ENCODE data around the gene SLC9B2.

The SLC9B2 gene

GRCh38 chr4:103075435-103075893, 1.1 kb downstream of the SLC9B2 start:
- DNase-seq = no peak

DNA sequence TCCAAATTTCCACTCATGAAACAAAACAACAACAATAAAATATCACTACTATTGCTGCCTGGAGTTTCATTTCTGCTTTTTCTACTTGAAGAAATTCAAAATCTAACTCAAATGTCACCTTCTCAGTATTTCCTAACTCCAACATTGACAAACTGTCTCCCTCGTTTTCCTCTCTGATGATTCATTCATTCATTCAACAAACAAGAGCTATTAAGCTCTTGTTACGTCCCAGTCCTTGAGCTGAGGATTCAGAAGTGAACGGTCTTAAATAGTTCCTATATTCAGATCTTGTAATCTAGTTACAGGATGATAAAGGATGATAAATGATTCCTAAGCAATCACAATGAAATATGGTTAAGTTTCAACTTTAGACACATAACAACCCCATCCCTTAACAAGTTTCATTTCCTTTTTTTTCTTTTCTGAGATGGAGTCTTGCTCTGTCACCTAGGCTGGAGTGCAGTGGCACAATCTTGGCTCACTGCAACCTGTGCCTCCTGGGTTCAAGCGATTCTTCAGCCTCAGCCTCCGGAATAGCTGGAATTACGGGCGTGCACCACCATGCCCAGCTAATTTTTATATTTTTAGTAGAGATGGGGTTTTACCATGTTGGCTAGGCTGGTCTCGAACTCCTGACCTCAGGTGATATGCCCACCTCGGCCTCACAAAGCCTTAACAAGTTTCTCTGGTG, 1.7 kb downstream of the SLC9B2 start:
- peak; percentile 76 for DNase-seq

- no peak for DNase-seq
These were observed 2.6 kb downstream of the SLC9B2 start for GRCh38 chr4:103073792-103074438.

DNA sequence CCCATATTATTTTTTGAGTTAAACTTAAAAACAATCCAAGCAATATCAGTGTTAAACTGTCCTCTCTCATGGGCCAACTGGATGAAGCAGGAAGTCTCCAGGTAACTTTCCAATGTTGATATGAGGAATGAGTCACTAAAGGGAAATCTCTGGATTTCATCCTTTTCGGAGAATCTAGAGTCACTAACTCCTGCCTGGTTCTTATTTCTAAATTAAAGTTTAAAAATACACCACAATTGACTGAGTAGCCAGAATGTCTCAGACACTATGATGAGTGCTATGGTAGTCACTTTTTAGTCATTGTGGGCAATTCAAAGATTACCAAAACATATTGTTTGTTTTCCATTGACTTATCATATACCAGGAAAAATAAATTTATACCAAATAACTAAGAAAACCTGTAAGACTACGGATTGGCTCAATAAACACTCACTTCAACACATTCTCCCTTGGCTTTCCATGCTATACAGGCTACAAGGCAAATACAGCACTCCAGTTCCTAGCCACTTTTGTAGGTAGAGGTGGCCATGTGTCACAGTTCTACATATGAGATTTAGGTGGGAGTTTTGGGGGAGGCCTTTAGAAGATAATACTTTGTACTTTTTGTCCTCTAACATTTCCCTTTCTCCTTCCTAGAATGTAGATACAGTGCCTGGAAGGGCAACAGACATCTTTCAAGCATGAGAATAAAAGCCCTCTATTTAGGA, 8.6 kb downstream of the SLC9B2 start:
- no peak for DNase-seq

GRCh38 chr4:103060453-103061148, 16.0 kb downstream of the SLC9B2 start:
- no peak for DNase-seq

- DNase-seq = no peak
These were observed 22.5 kb downstream of the SLC9B2 start for GRCh38 chr4:103054030-103054429.

GRCh38 chr4:103052779-103053178, 23.8 kb downstream of the SLC9B2 start:
- no peak for DNase-seq

GRCh38 chr4:103052145-103052544, 24.4 kb downstream of the SLC9B2 start:
- no peak for DNase-seq

DNA sequence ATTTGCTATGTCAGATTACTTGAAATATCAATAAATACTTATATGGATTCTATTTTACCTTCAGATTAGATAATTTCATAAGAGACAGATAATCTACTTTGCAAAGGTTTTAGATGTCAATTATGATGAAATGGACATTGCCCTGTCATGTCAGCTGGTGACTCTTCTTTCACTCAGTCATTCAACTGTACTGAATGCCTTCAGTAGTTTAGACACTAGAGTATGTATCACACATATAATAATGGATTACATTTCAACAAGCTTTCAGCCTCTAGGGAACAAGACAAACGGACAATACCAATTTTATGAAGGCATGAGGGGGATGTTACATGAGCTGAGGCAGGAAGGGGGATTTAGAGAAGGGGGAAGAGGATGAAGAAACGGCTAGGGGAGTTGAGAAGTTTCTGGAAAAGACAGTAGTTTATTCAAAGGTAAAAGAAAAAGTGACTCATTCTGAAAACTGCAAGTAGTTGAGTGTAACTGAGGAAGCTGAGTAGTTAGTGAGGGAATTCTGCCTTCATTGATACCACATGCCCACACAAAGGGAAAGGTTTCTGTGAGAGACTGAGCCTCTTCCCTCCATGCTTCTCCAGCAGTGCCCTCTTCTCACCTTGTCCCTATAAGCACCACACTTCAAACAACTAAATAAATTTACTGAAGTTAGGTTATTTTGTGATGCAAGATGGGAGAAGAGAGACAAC, 25.7 kb downstream of the SLC9B2 start:
- DNase-seq = no peak

- no peak for DNase-seq
These were observed 29.9 kb downstream of the SLC9B2 start for GRCh38 chr4:103046416-103047290.

DNA sequence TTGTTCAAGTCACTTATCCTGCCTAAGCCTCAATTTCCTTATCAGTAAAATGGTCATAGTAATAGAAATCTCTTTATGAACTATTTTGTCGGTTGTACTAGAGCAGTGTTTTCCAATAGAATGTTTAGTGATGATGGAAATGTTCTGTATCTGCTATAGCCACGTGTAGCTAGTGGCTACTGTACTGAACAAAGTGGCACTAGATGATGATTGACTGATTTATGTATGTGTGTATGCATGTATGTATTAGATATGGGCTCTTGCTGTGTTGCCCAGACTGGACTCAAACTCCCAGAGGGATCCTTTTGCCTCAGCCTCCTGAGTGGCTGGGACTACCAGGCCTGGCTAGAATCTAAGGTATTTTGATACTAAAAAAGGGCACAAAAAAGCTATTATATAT, 32.4 kb downstream of the SLC9B2 start:
- no peak for DNase-seq

DNA sequence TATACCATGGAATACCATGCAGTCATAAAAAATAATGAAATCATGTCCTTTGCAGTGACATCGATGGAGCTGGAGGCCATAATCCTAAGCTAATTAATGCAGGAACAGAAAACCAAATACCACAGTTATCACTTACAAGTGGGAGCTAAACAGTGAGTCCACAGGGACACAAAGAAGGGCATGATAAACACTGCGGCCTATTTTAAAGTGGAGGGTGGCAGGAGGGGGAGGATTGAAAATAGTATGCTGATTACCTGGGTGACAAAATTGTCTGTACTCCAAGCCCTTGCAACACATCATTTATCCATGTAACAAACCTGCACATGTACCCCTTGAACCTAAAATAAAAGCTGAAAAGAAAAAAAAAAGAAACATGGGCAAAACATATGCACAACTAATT, 40.4 kb downstream of the SLC9B2 start:
- DNase-seq = no peak

DNA sequence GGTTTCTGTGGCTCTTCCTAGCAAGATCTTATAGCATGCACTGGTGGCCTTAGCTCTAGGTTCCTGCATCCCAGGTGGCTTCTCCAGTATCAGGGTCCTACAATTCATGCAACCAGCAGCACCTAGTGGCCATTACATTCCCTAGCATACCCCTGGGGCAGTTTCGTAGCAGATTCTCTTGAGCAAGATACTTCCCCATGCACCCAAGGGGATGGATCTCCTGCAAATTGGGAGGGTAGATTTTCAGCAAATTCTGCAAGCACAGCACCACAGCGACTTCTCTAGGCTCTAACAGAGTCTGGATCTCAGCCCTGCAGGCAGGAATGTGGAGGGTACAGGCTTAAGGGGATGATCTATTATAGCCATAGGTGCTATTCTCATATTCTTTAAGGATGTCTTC, 44.0 kb downstream of the SLC9B2 start:
- no peak for DNase-seq

DNA sequence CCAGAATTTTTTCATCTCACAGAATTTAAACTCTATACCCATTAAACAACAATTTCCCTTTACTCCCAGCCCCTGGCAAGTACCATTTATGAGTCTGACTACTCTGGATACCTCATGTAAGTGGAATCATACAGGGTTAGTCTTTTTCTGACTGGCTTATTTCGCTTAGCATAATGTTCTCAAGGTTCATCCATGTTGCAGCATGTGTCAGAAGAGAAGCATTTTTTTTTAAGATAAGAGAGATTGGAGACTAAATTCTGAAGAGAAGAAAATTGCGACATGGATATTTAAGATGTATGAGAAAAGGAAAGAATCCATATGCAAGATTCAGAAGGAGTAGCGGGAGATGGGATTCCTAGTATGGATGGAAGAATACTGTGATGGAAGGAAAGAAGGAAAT, 45.8 kb downstream of the SLC9B2 start:
- DNase-seq = no peak

GRCh38 chr4:103029300-103029699, 47.3 kb downstream of the SLC9B2 start:
- DNase-seq = no peak

DNA sequence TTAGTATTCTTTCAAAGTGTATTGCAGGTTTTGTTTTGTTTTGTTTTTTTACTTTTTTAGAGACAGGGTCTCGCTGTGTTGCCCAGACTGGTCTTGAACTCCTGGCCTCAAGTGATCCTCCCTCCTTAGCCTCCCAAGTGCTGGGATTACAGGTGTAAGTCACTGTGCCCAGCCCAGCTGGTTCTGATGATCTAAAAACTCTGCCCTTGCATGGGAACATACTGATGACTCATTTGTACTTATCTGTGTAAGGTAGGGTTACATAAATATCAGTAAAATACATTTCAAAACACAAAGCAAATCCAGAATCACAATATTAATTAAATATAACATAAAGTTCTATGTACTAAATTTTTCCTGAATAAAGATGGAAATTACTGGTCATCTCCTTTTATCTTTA, 49.7 kb downstream of the SLC9B2 start:
- no peak for DNase-seq

DNA sequence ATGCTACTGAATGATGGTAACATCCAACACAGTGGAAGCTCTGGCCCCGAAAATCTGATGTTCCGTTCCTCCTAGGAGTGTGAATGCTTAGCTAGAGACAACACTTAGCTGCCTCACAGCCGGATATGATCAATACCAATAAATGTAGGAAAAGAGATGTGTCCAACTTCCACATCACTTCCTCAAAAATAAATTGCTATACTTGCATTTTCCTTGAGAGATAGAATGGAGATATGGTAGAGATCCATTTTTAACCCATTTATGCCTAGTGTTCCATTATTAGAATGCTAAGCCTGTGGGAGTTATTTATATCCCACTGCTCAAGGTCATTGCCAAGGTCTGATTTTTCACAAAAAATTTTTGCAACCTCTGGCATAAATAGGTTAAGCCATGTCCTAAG, 51.6 kb downstream of the SLC9B2 start:
- no peak for DNase-seq

DNA sequence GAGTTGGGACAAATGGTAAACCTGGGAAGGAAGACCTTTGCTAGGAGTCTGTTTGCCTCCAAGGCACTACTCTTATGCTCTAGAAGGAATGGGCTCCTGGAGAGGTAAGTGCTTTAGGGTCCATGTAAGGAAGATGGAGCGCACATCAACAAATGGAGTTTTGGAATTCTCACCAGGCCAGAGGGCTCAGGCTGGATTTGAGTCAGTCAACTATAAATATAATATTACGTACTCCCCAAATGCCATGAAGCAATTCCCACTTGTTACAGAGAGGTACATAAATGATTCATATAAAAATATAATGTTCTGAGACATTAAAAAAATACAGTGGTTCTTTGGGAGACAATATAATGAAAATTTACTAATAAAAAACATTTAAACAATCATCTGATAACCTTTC, 55.4 kb downstream of the SLC9B2 start:
- no peak for DNase-seq

DNA sequence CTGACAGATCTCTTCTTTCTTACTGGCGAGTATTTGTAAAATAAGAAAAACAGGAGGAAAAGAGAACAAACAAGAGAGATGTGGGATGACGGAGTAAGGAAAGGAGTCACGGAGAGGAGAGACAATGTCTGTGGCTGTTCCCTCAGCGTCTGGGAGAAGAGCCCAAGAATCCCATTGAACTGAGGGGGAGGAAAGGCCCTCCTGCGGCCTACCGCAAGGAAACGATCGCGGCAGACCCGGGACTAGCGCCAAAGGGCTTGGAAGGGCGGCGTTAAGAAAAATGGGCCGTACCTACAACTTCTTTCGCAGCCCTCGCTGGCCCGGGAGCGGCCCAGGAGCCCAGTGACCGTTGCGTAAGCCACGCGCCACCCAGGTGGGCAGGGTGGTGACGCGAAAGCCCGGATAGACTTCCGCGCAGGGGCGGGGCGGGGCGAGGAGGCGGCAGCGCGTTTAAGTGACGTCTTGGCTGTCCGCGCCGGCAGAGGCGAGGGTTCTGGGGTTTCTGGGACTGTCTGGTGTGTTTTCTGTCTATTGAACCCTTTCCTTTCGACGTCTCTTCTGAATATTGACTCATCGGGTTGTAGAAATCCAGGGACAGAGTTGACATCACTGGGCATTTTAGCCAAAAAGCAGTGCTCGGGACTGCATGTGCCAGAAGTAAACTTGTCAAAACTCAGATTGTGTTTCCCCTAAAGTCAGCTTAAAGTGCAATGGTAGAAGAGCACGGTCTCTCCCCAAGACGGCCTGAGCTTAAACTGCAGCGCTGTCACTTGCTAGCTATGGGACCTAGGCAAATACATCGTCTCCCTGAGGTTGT, 57.0 kb downstream of the SLC9B2 start, which contains the start of gene SLC9B1:
Gene SLC9B1 (minus strand): TSS at position 398 of the 817 bp plus-strand sequence. CDS start 27,994 bp downstream, outside the sequence.
- DNase-seq = no peak

- no peak for DNase-seq
These were observed 57.9 kb downstream of the SLC9B2 start for GRCh38 chr4:103018391-103019307.

Data from SIG-M5 (cell line).